Thoracic aorta (tissue), 2 donors: Measurements from ENCODE around the gene GPX1. TPM values are rescaled to one million over a fixed set of nuclear protein-coding genes. Genes with fewer than 3 reads are reported as not detected.

Experiments used
- total RNA-seq, 2 donors: library from RNA; depleted of rRNA; stranded (reverse); fragments of >200 nt; gene quantifications; one replicate each; pipeline versions ENCODE4 v1.1.0 to v1.2.3, GENCODE V29; 2016

The GPX1 gene
- total RNA-seq, 2 donors from 2014 or later, result 187 to 319 TPM

Other genes with a start within 250 kb of the GPX1 start
- 10 to 100 TPM; 56.3 to 62.5 TPM for gene USP19, start 237.5 kb downstream of the GPX1 start, total RNA-seq
- 100 to 1,000 TPM; 764 to 806 TPM for gene LAMB2, start 225.3 kb downstream of the GPX1 start, total RNA-seq
- gene CCDC71, start 192.0 kb downstream of the GPX1 start, total RNA-seq, result 10 to 100 TPM; 28.8 to 28.9 TPM
- 10 to 100 TPM; 22.4 to 29.8 TPM for gene KLHDC8B, start 186.8 kb downstream of the GPX1 start, total RNA-seq
- 10 to 100 TPM in 1 of 2 donors, 1 to 10 TPM in 1; 5.4 to 15.0 TPM for gene C3orf62, start 81.1 kb downstream of the GPX1 start, total RNA-seq
- gene USP4, start 18.3 kb downstream of the GPX1 start, total RNA-seq, result 10 to 100 TPM; 41.2 to 74.1 TPM
- gene RHOA, start 53.6 kb upstream of the GPX1 start, total RNA-seq, result 100 to 1,000 TPM; 524 to 630 TPM
- gene TCTA, start 54.1 kb upstream of the GPX1 start, total RNA-seq, result 10 to 100 TPM; 25.7 to 32.4 TPM
- gene AMT, start 64.1 kb upstream of the GPX1 start, total RNA-seq, result 1 to 10 TPM; 7.0 to 7.2 TPM
- gene NICN1, start 71.0 kb upstream of the GPX1 start, total RNA-seq, result 10 to 100 TPM in 1 of 2 donors, 1 to 10 TPM in 1; 9.8 to 13.5 TPM
- gene DAG1, start 111.9 kb upstream of the GPX1 start, total RNA-seq, result 100 to 1,000 TPM in 1 of 2 donors, 10 to 100 TPM in 1; 71.9 to 171 TPM
- under 1 TPM; 0.27 to 0.35 TPM for gene BSN, start 196.1 kb upstream of the GPX1 start, total RNA-seq